ENCODE data around the gene ANKRD13C.

The ANKRD13C gene

GRCh38 chr1:70288166-70288565 is 66.4 kb downstream of the ANKRD13C start:
- no peak for DNase-seq

GRCh38 chr1:70286453-70286852 is 68.1 kb downstream of the ANKRD13C start:
- DNase-seq = no peak

GRCh38 chr1:70284366-70284765 is 70.2 kb downstream of the ANKRD13C start:
- no peak for DNase-seq

GRCh38 chr1:70278710-70279109 is 75.8 kb downstream of the ANKRD13C start:
- no peak for DNase-seq

GRCh38 chr1:70277875-70278274 is 76.6 kb downstream of the ANKRD13C start:
- DNase-seq = no peak

- DNase-seq = no peak
These were observed 88.6 kb downstream of the ANKRD13C start for GRCh38 chr1:70265946-70266345.

- DNase-seq = no peak
These were observed 89.7 kb downstream of the ANKRD13C start for GRCh38 chr1:70264839-70265238.

GRCh38 chr1:70256664-70257063 is 97.9 kb downstream of the ANKRD13C start:
- no peak for DNase-seq

- no peak for DNase-seq
These were observed 105.8 kb downstream of the ANKRD13C start for GRCh38 chr1:70248729-70249128.

GRCh38 chr1:70247768-70248167 is 106.8 kb downstream of the ANKRD13C start:
- no peak for DNase-seq

GRCh38 chr1:70247122-70247521 is 107.4 kb downstream of the ANKRD13C start:
- DNase-seq = no peak

GRCh38 chr1:70239940-70240339 is 114.6 kb downstream of the ANKRD13C start:
- no peak for DNase-seq

GRCh38 chr1:70234733-70235132 is 119.8 kb downstream of the ANKRD13C start:
- no peak for DNase-seq

GRCh38 chr1:70231475-70231874 is 123.0 kb downstream of the ANKRD13C start:
- DNase-seq = no peak

GRCh38 chr1:70228670-70229069 is 125.9 kb downstream of the ANKRD13C start:
- DNase-seq = no peak

- no peak for DNase-seq
These were observed 127.1 kb downstream of the ANKRD13C start for GRCh38 chr1:70227439-70227838.

- no peak for DNase-seq
These were observed 129.6 kb downstream of the ANKRD13C start for GRCh38 chr1:70224954-70225353.

- DNase-seq = no peak
These were observed 131.7 kb downstream of the ANKRD13C start for GRCh38 chr1:70222716-70223235.

- peak; percentile 97 for DNase-seq
These were observed 133.0 kb downstream of the ANKRD13C start, which contains the start of gene SRSF11 for GRCh38 chr1:70221238-70222121. Gene SRSF11, plus strand, starts transcription at chr1:70221380. Its CDS starts 257 bp downstream, at chr1:70221637.

- DNase-seq = no peak
These were observed 133.8 kb downstream of the ANKRD13C start for GRCh38 chr1:70220517-70221237.

GRCh38 chr1:70220015-70220414 is 134.5 kb downstream of the ANKRD13C start:
- no peak for DNase-seq

GRCh38 chr1:70211541-70211940 is 143.0 kb downstream of the ANKRD13C start:
- DNase-seq = no peak

- no peak for DNase-seq
These were observed 143.7 kb downstream of the ANKRD13C start for GRCh38 chr1:70210820-70211219.

Measured in activated effector memory CD4-positive, alpha-beta T cell treated with Interleukin-2 at 50 U/mL for 16 hours (primary cell).